OCI-LY7 (cell line): ENCODE results near the gene NOVA1. TPM values are rescaled to one million over a fixed set of nuclear protein-coding genes. Genes with fewer than 3 reads are reported as not detected.

ENCODE experiments used
- BruUV-seq: library from RNA; stranded (reverse); fragments of 400-500 nt; replicated peaks from 2 replicates; lab custom pipeline; 2021; lab: Mats Ljungman, UMichigan
- CTCF ChIA-PET: fragments of 300-600 bp; sonication (Branson Sonifier 250); formaldehyde crosslinking; loops from one replicate; lab custom pipeline; 2022; ENCODE audit warnings: antibody characterized with exemption; ENCODE audit not compliant: unreplicated experiment; lab: Charles Lee
- POLR2A ChIA-PET: fragments of 300-600 bp; sonication (Branson Sonifier 250); formaldehyde crosslinking; loops from one replicate; lab custom pipeline; 2022; ENCODE audit warnings: antibody characterized with exemption; lab: Charles Lee
- DNase-seq: peaks from one replicate; pipeline ENCODE4 v3.0.0-alpha.2; 2015; ENCODE audit warnings: low spot score
- H2AFZ ChIP-seq: fragments of 200-600 bp; sonication (generic), shearing (Covaris generic); 2 replicates; pipeline ENCODE4 v1.6.1; 2014; ENCODE audit warnings: mild to moderate bottlenecking, antibody characterized with exemption, low read length, moderate library complexity
- H3K27ac ChIP-seq: fragments of 200-600 bp; sonication (generic); 2 replicates; pipeline ENCODE4 v1.5.1; 2014; ENCODE audit warnings: mixed run types, low read depth, mild to moderate bottlenecking, moderate library complexity, low read length, inconsistent platforms; ENCODE audit not compliant: poor library complexity, severe bottlenecking
- H3K36me3 ChIP-seq: fragments of 200-600 bp; sonication (generic); 2 replicates; pipeline ENCODE4 v1.6.1; 2014; ENCODE audit warnings: mild to moderate bottlenecking, antibody characterized with exemption, low read length, moderate library complexity, mixed read lengths; ENCODE audit not compliant: insufficient read depth
- H3K4me1 ChIP-seq: fragments of 200-600 bp; sonication (generic); 2 replicates; pipeline ENCODE4 v1.5.1; 2014; ENCODE audit warnings: mild to moderate bottlenecking, low read length; ENCODE audit not compliant: insufficient read depth, poor library complexity, severe bottlenecking
- H3K4me2 ChIP-seq: fragments of 200-600 bp; sonication (generic); 2 replicates; pipeline ENCODE4 v1.6.1; 2014; ENCODE audit warnings: mild to moderate bottlenecking, low read length
- H3K4me3 ChIP-seq: fragments of 200-600 bp; sonication (generic); 2 replicates; pipeline ENCODE4 v1.5.1; 2014; ENCODE audit warnings: mild to moderate bottlenecking, low read depth, low read length; ENCODE audit not compliant: poor library complexity, severe bottlenecking
- H3K79me2 ChIP-seq: fragments of 200-600 bp; sonication (generic); 2 replicates; pipeline ENCODE4 v1.6.1; 2016; ENCODE audit warnings: low read depth, mild to moderate bottlenecking, low read length, moderate library complexity, mixed read lengths; ENCODE audit not compliant: insufficient read depth
- H3K9me2 ChIP-seq: fragments of 200-600 bp; sonication (generic); 2 replicates; pipeline ENCODE4 v1.6.1; 2016; ENCODE audit warnings: mild to moderate bottlenecking, low read length, mixed read lengths; ENCODE audit not compliant: insufficient read depth
- H3K9me3 ChIP-seq: fragments of 200-600 bp; sonication (generic); 2 replicates; pipeline ENCODE4 v1.6.1; 2014; ENCODE audit warnings: mild to moderate bottlenecking, mixed run types, low read length, mixed read lengths
- H4K20me1 ChIP-seq: fragments of 200-600 bp; sonication (generic); 2 replicates; pipeline ENCODE4 v1.6.1; 2014; ENCODE audit warnings: mild to moderate bottlenecking, antibody characterized with exemption, low read length, moderate library complexity, mixed read lengths; ENCODE audit not compliant: insufficient read depth
- CTCF ChIP-seq: fragments of 200-600 bp; sonication (generic); conservative IDR thresholded peaks from 2 replicates; pipeline ENCODE4 v1.5.1; 2014; ENCODE audit warnings: mild to moderate bottlenecking, antibody characterized with exemption, low read length, moderate library complexity, mixed read lengths
- EZH2phosphoT487 ChIP-seq: fragments of 200-600 bp; sonication (generic); IDR thresholded peaks from 2 replicates; pipeline ENCODE4 v1.6.1; 2018; ENCODE audit warnings: low read depth, borderline replicate concordance, mild to moderate bottlenecking, mixed run types, antibody characterized with exemption, low read length, moderate library complexity, mixed read lengths
- intact Hi-C: fragments of 100-400 bp; cut with micrococcal nuclease; formaldehyde crosslinking; loops from one replicate; pipeline ENCODE4 v1.10.0; 2022; ENCODE audit not compliant: unreplicated experiment
- total RNA-seq, 2 experiments: library from RNA; depleted of rRNA in 1 of 2; stranded (reverse); fragments of >200 nt in 1 of 2; shearing (Covaris generic) in 1 of 2; gene quantifications; 2 replicates each; pipeline ENCODE4 v1.2.3, GENCODE V29; 2014 to 2022

The NOVA1 gene
- total RNA-seq, 2 experiments from 2014 or later, result not detected

- no peak for DNase-seq
- H3K4me2 ChIP-seq, result no peak overlapping the region
- H3K9me2 ChIP-seq, result no peaks in the 10 kb centered on the region
- H3K9me3 ChIP-seq, result 0 out of 2 replicates have a peak, but pooled peaks cover 6% of the 10 kb centered on the region
- ChIA-PET CTCF (no interaction called here), POLR2A (no interaction called here)
- H3K27ac ChIP-seq, result no peak overlapping the region
- intact Hi-C loops, result no loop called here
- no peaks in the 10 kb centered on the region for H3K36me3 ChIP-seq
- TF ChIP-seq CTCF, result no peak
- TF ChIP-seq EZH2phosphoT487, result no peak
- H3K4me3 ChIP-seq, result no peak overlapping the region
- H2AFZ ChIP-seq, result no peak overlapping the region
- BruUV-seq, result no TSS peak
- no peaks in the 10 kb centered on the region for H3K4me1 ChIP-seq
- no peaks in the 10 kb centered on the region for H3K79me2 ChIP-seq
- H4K20me1 ChIP-seq, result no peaks in the 10 kb centered on the region
Observed at GRCh38 chr14:26424537-26424936, 173.3 kb downstream of the NOVA1 start.

GRCh38 chr14:26415618-26416123 lies 182.2 kb downstream of the NOVA1 start:
- Histone ChIP-seq H3K9me2 (no peaks in the 10 kb centered on the region), H3K4me3 (no peak overlapping the region), H2AFZ (no peak overlapping the region), H3K4me1 (no peaks in the 10 kb centered on the region), H4K20me1 (no peaks in the 10 kb centered on the region), H3K79me2 (no peaks in the 10 kb centered on the region), H3K36me3 (no peaks in the 10 kb centered on the region), H3K9me3 (no peaks in the 10 kb centered on the region), H3K4me2 (no peak overlapping the region), H3K27ac (no peak overlapping the region)
- CTCF ChIA-PET, result no interaction called here
- POLR2A ChIA-PET, result no interaction called here
- TF ChIP-seq EZH2phosphoT487 (no peak), CTCF (no peak)
- DNase-seq, result no peak
- intact Hi-C loops, result no loop called here
- BruUV-seq, result no TSS peak

GRCh38 chr14:26414926-26415325 lies 182.9 kb downstream of the NOVA1 start:
- ChIA-PET CTCF (no interaction called here), POLR2A (no interaction called here)
- no peak overlapping the region for H3K4me3 ChIP-seq
- H3K9me3 ChIP-seq, result no peaks in the 10 kb centered on the region
- no peak overlapping the region for H3K4me2 ChIP-seq
- H3K79me2 ChIP-seq, result no peaks in the 10 kb centered on the region
- H3K27ac ChIP-seq, result no peak overlapping the region
- H3K36me3 ChIP-seq, result no peaks in the 10 kb centered on the region
- H2AFZ ChIP-seq, result no peak overlapping the region
- H3K4me1 ChIP-seq, result no peaks in the 10 kb centered on the region
- BruUV-seq, result no TSS peak
- no peaks in the 10 kb centered on the region for H4K20me1 ChIP-seq
- TF ChIP-seq CTCF, result no peak
- no peak for TF ChIP-seq EZH2phosphoT487
- H3K9me2 ChIP-seq, result no peaks in the 10 kb centered on the region
- intact Hi-C loops, result no loop called here
- no peak for DNase-seq
